Retinal pigment epithelial cell (primary cell): ENCODE results near the gene TNNC1.

Source experiments
- DNase-seq: peaks from one replicate; pipeline ENCODE4 v3.0.0-alpha.2; 2010; ENCODE audit warnings: low read depth
- H3K4me3 ChIP-seq: 2 replicates; pipeline ENCODE4 v1.5.1; 2011; ENCODE audit warnings: mild to moderate bottlenecking, low read length, control low read depth, moderate library complexity
- TF ChIP-seq, protein P1 (sequence below): conservative IDR thresholded peaks from 2 replicates; pipeline ENCODE4 v1.5.1; 2011; ENCODE audit warnings: low read depth, low read length, control low read depth, inconsistent platforms

Gene TNNC1

GRCh38 chr3:52477076-52477795, 23.4 kb upstream of the TNNC1 start:
- TF ChIP-seq, protein P1, sequence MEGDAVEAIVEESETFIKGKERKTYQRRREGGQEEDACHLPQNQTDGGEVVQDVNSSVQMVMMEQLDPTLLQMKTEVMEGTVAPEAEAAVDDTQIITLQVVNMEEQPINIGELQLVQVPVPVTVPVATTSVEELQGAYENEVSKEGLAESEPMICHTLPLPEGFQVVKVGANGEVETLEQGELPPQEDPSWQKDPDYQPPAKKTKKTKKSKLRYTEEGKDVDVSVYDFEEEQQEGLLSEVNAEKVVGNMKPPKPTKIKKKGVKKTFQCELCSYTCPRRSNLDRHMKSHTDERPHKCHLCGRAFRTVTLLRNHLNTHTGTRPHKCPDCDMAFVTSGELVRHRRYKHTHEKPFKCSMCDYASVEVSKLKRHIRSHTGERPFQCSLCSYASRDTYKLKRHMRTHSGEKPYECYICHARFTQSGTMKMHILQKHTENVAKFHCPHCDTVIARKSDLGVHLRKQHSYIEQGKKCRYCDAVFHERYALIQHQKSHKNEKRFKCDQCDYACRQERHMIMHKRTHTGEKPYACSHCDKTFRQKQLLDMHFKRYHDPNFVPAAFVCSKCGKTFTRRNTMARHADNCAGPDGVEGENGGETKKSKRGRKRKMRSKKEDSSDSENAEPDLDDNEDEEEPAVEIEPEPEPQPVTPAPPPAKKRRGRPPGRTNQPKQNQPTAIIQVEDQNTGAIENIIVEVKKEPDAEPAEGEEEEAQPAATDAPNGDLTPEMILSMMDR, result no peak
- DNase-seq, result no peak
- no peak overlapping the region for H3K4me3 ChIP-seq

DNA sequence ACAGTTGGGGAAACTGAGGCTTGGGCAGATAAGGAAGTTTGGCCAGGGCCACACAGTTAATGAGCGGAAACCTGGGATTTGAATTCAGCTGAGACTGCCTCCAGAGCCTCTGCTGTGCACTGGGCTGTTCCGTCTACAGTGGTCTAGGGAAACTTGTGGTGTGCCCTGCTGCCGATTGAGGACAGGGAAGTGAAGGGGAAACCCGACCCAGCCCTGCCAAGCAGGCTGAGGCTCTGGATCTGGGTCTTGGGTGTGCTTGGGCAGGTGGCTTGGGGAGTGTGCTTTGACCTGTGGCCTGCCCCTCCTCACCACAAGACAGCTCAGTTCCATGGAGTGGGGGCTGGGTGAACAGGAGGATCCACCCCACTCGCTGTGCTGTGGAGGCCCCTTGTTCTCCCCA, 19.2 kb upstream of the TNNC1 start:
- DNase-seq, result no peak
- TF ChIP-seq, protein P1, result no peak
- H3K4me3 ChIP-seq, result no peak overlapping the region

GRCh38 chr3:52472239-52473000, 18.6 kb upstream of the TNNC1 start:
- no peak for DNase-seq
- H3K4me3 ChIP-seq, result no peak overlapping the region
- TF ChIP-seq, protein P1, result no peak

GRCh38 chr3:52471371-52472238, 17.8 kb upstream of the TNNC1 start:
- DNase-seq, result no peak
- no peak overlapping the region for H3K4me3 ChIP-seq
- TF ChIP-seq, protein P1, result peak; percentile 75

- no peak for DNase-seq
- TF ChIP-seq, protein P1, result no peak
- H3K4me3 ChIP-seq, result no peak overlapping the region
Observed at GRCh38 chr3:52470920-52471319, 17.1 kb upstream of the TNNC1 start.

DNA sequence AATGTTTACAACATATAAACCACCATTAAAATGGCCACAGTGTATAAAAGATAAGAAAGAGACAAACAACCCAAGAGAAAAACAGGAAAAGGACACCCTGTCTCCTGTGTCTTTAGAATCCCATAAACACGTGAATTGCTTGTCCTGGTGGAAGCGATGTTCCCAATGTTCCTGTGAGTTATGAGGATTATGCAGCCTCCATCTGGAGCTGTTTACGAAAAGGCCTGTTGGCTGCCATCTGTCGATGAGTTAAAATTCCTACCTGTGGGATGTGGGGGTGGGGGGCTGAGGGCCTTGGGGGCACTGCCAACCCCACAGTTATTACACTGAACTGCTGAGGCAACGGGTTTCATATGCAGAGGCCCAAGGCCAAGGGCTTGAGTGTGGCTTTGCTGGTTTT, 15.2 kb upstream of the TNNC1 start:
- DNase-seq, result no peak
- TF ChIP-seq, protein P1, result no peak
- H3K4me3 ChIP-seq, result no peak overlapping the region
